ENCODE results near the gene RSPH1.

RSPH1 gene

DNA sequence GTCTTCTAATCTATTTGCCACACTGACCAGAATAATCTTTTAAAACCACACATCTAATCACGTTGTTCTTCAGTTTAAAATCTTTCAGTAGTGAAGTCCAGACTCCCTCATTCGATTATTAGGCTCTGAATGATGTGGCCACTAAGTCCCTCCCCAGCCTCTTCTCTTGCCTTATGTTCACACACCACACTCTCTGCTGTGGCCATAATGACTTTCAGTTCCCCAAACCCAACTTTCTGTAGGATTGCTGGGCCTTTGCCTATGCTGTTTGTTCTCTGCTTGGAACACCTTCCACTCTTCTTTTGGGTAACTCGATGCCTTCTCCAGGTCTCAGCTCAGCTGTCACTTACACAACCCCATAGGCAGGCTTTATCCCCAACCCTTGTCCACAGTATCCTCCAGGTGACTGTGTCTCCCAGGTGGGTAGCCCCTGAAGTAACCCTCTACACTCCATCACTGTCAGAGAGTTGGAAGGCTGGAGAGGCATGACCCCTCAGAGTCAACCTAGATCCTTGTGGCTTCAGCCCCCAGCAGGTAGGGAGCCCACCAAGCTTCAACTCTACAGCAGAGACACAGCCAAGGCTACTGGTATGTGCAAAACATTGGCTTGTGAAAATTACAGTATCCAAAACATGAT, 9.2 kb upstream of the RSPH1 start:
- H3K4me2 ChIP-seq = peak overlapping the region; percentile 20; the same call in 1 of the 2 replicates
- no peaks in the 10 kb centered on the region for H3K9me3 ChIP-seq
- no peaks in the 10 kb centered on the region for H3K27me3 ChIP-seq
- no peak overlapping the region for H3K4me3 ChIP-seq
- peaks cover 24% of the 10 kb centered on the region for H3K4me1 ChIP-seq
- H3K27ac ChIP-seq = no peak overlapping the region
- no peaks in the 10 kb centered on the region for H4K20me1 ChIP-seq
- no peaks in the 10 kb centered on the region for H3K36me3 ChIP-seq
- H3K9ac ChIP-seq = no peak overlapping the region
- no peak for TF ChIP-seq Cebpa-rat (IDR thresholded peaks at IDR 0.05)

DNA sequence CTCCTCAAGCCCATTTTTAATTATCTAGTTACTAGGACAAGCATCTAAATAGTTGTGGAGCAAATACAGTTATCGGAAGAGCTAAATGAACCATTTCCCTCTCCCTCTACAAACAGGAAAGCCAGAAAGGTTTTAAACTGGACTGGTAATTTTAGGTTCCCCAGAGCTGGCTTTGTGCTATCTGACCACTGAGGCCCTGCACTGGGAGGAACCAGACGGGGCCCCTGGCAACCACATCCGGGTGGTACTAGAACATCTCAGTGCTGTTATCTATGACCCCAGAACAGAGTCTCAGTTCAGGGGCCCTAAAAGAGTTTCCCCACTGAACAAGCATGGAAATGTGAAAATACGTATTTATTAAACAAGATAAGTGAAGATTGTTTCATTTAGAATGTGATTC, 7.7 kb upstream of the RSPH1 start:
- Histone ChIP-seq H3K27ac (peak overlapping the region; percentile 47; the same call in 1 of the 2 replicates), H3K9ac (peak overlapping the region; percentile 39; the same call in 1 of the 2 replicates), H3K4me3 (no peak overlapping the region), H3K4me2 (peak overlapping the region; percentile 75), H3K9me3 (no peaks in the 10 kb centered on the region), H4K20me1 (no peaks in the 10 kb centered on the region), H3K4me1 (peaks cover 24% of the 10 kb centered on the region), H3K36me3 (no peaks in the 10 kb centered on the region), H3K27me3 (no peaks in the 10 kb centered on the region)
- no peak for TF ChIP-seq Cebpa-rat (IDR thresholded peaks at IDR 0.05)

GRCh38 chr21:42500736-42501135, 4.7 kb upstream of the RSPH1 start:
- Histone ChIP-seq H3K4me3 (no peak overlapping the region), H3K27me3 (no peaks in the 10 kb centered on the region), H3K9ac (no peak overlapping the region), H3K9me3 (no peaks in the 10 kb centered on the region), H3K4me1 (peaks cover 33% of the 10 kb centered on the region), H3K27ac (no peak overlapping the region), H3K4me2 (no peak overlapping the region), H4K20me1 (no peaks in the 10 kb centered on the region), H3K36me3 (no peaks in the 10 kb centered on the region)
- no peak for TF ChIP-seq Cebpa-rat (IDR thresholded peaks at IDR 0.05)

- Histone ChIP-seq H3K27ac (no peak overlapping the region), H3K9me3 (no peaks in the 10 kb centered on the region), H3K27me3 (no peaks in the 10 kb centered on the region), H3K9ac (no peak overlapping the region), H3K36me3 (no peaks in the 10 kb centered on the region), H3K4me2 (no peak overlapping the region), H3K4me3 (no peak overlapping the region), H3K4me1 (peaks cover 35% of the 10 kb centered on the region), H4K20me1 (no peaks in the 10 kb centered on the region)
- no peak for TF ChIP-seq Cebpa-rat (IDR thresholded peaks at IDR 0.05)
Observed at GRCh38 chr21:42500225-42500624, 4.2 kb upstream of the RSPH1 start.

- H3K4me3 ChIP-seq = no peak overlapping the region
- H4K20me1 ChIP-seq = no peaks in the 10 kb centered on the region
- H3K4me1 ChIP-seq = peaks cover 28% of the 10 kb centered on the region
- H3K36me3 ChIP-seq = no peaks in the 10 kb centered on the region
- H3K9me3 ChIP-seq = no peaks in the 10 kb centered on the region
- H3K27me3 ChIP-seq = no peaks in the 10 kb centered on the region
- no peak overlapping the region for H3K4me2 ChIP-seq
- H3K9ac ChIP-seq = no peak overlapping the region
- no peak overlapping the region for H3K27ac ChIP-seq
- no peak for TF ChIP-seq Cebpa-rat (IDR thresholded peaks at IDR 0.05)
Observed at GRCh38 chr21:42499444-42500112, 3.6 kb upstream of the RSPH1 start.

DNA sequence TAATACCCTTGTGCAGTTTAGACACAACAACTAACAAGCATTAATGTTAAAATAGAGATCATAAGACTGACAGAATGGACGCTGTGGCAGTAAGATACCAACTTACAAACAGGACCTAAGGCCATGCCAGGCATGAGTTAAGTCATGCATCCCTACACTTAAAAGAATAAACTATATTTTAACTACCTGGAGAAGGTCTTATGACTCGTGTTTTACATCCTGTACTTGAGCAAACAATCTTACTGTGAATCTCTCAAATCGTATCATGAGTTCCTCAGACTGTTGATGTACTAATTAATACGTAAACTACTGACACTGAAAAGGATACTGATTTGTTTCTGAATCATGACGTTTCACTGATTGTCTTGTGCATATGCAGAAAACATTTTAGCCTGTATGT, 2.0 kb upstream of the RSPH1 start:
- H3K27me3 ChIP-seq = no peaks in the 10 kb centered on the region; the same call in 1 of the 2 replicates
- no peak overlapping the region for H3K4me2 ChIP-seq
- no peak overlapping the region for H3K27ac ChIP-seq
- no peak overlapping the region for H3K9ac ChIP-seq
- H3K36me3 ChIP-seq = no peaks in the 10 kb centered on the region
- TF ChIP-seq Cebpa-rat (IDR thresholded peaks at IDR 0.05) = no peak
- H3K4me1 ChIP-seq = peaks cover 13% of the 10 kb centered on the region
- no peak overlapping the region for H3K4me3 ChIP-seq
- no peaks in the 10 kb centered on the region for H4K20me1 ChIP-seq
- no peaks in the 10 kb centered on the region for H3K9me3 ChIP-seq

DNA sequence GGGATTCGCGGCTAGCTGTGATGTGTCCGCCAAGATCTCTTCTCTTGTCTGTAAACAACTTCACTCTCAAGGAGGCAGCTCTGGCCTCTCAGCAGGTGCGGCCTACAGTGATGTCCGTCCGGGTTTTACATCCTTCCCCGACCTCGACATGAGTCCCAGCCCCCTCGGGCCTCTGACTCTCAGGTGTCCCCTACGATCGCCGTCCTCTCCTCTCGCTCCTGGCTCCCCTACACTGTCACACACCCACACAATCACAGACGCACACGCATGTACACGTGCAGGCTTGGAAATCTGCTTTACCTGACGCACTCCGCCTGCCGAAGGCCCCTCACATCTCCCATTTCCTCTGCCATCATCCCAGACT, 797 bp upstream of the RSPH1 start:
- no peak for TF ChIP-seq Cebpa-rat (IDR thresholded peaks at IDR 0.05)

GRCh38 chr21:42495765-42496119, 282 bp downstream of the RSPH1 start:
- no peaks in the 10 kb centered on the region for H3K9me3 ChIP-seq
- no peak overlapping the region for H3K27ac ChIP-seq
- peak overlapping the region; percentile 98 for H3K4me2 ChIP-seq
- TF ChIP-seq Cebpa-rat (IDR thresholded peaks at IDR 0.05) = no peak
- H4K20me1 ChIP-seq = no peaks in the 10 kb centered on the region
- H3K27me3 ChIP-seq = no peaks in the 10 kb centered on the region; the same call in 1 of the 2 replicates
- no peak overlapping the region for H3K9ac ChIP-seq
- peaks cover 19% of the 10 kb centered on the region for H3K4me1 ChIP-seq
- H3K4me3 ChIP-seq = peak overlapping the region; percentile 74
- no peaks in the 10 kb centered on the region for H3K36me3 ChIP-seq

More for the DNA sequence above, 797 bp upstream of the RSPH1 start:
- Histone ChIP-seq H3K27me3 (no peaks in the 10 kb centered on the region; the same call in 1 of the 2 replicates), H3K9me3 (no peaks in the 10 kb centered on the region), H3K9ac (peak overlapping the region; percentile 78), H3K27ac (peak overlapping the region; percentile 66; the same call in 1 of the 2 replicates), H3K4me1 (peaks cover 19% of the 10 kb centered on the region), H4K20me1 (no peaks in the 10 kb centered on the region), H3K4me2 (peak overlapping the region; percentile 98), H3K36me3 (no peaks in the 10 kb centered on the region), H3K4me3 (peak overlapping the region; percentile 74)

DNA sequence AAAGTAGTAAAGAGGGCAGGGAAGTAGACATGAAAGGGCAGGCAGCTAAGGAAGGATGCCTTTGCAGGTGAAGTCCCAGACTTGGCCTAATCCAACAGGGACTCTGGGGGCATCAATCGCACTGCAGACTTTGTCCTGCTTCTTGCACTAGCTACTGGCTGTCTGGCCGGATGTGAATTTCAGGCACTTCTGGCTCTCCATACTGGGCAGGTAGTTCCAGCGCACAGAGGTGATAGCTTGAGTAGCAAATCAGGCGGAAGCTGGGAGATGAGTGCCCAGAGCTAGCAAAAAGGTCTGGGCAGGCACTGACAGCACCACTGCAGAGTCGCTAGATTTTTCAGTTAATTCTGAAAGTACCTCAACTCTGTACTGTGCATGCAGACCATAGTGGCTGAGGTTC, 997 bp downstream of the RSPH1 start:
- Histone ChIP-seq H3K27ac (no peak overlapping the region), H3K4me3 (no peak overlapping the region)

More for the DNA sequence above, 997 bp downstream of the RSPH1 start:
- Histone ChIP-seq H3K36me3 (no peaks in the 10 kb centered on the region), H3K4me1 (peaks cover 19% of the 10 kb centered on the region), H3K9me3 (no peaks in the 10 kb centered on the region), H4K20me1 (no peaks in the 10 kb centered on the region), H3K27me3 (no peaks in the 10 kb centered on the region; the same call in 1 of the 2 replicates), H3K9ac (no peak overlapping the region), H3K4me2 (no peak overlapping the region)
- no peak for TF ChIP-seq Cebpa-rat (IDR thresholded peaks at IDR 0.05)

All from BLaER1 (cell line).